ENCODE results near the gene SCGN.

Gene SCGN

DNA sequence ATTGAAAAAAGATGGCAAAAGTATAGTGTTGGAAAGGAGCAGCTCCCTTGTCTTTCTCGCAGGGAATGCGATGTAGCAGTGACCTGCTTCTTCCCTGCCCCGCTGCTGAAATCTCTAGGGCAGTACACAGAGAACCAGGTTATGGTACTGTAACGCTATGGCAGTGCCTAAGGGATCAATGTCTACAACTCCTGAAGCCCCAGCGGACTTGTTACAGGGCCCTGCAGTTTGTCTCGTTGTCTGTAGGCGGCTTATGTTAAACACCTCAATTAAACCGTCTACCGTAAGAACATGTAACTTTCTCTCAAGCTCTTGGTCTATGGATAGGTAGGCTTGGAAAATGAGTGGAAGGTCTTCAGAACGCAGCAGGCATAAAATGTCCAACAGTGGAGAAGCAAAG, 57.7 kb downstream of the SCGN start:
- H3K9me3 ChIP-seq (ENCODE audit: low read depth, low read length), result no peaks in the 10 kb centered on the region
- H3K27ac ChIP-seq, result no peak overlapping the region
- DNase-seq (ENCODE audit: low read depth, low spot score), result no peak
- no peak overlapping the region for H3K4me3 ChIP-seq
- TF ChIP-seq POLR2AphosphoS5 (IDR thresholded peaks at IDR 0.05; ENCODE audit: borderline replicate concordance, low read depth, low read length) (no peak), FOXP2 (optimal IDR thresholded peaks at IDR 0.05; ENCODE audit: control extremely low read depth, extremely low read length, insufficient read depth) (no peak), EZH2 (IDR thresholded peaks at IDR 0.05) (no peak)
- H3K36me3 ChIP-seq (ENCODE audit: insufficient read depth, low read length), result no peaks in the 10 kb centered on the region
- no peak overlapping the region for H3K9ac ChIP-seq (ENCODE audit: insufficient read length)

DNA sequence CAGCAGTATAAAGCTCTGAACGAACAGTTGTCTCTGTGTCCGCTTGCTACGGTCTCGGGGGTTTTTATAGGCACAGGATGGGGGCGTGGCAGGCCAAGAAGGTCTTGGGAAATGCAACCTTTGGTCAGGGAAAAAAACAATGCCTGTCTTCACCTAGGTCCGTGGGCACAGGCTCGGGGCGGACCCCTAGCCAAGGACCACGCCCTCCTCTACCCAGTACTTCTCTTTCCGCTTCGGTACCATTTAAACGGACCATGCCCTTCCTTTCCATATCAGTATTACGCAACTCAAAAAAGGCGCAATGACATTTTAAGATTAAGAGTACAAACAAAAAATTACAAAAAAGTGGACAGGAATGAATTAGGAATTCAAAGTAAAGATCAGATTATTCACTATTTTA, 58.3 kb downstream of the SCGN start:
- H3K9me3 ChIP-seq (ENCODE audit: low read depth, low read length), result no peaks in the 10 kb centered on the region
- no peak overlapping the region for H3K9ac ChIP-seq (ENCODE audit: insufficient read length)
- H3K27ac ChIP-seq, result no peak overlapping the region
- no peaks in the 10 kb centered on the region for H3K36me3 ChIP-seq (ENCODE audit: insufficient read depth, low read length)
- no peak for DNase-seq (ENCODE audit: low read depth, low spot score)
- no peak overlapping the region for H3K4me3 ChIP-seq
- no peak for TF ChIP-seq EZH2 (IDR thresholded peaks at IDR 0.05)
- no peak for TF ChIP-seq FOXP2 (optimal IDR thresholded peaks at IDR 0.05; ENCODE audit: control extremely low read depth, extremely low read length, insufficient read depth)
- no peak for TF ChIP-seq POLR2AphosphoS5 (IDR thresholded peaks at IDR 0.05; ENCODE audit: borderline replicate concordance, low read depth, low read length)

- DNase-seq (ENCODE audit: low read depth, low spot score), result no peak
- Histone ChIP-seq H3K27ac (no peak overlapping the region), H3K36me3 (ENCODE audit: insufficient read depth, low read length) (no peaks in the 10 kb centered on the region), H3K4me3 (no peak overlapping the region), H3K9ac (ENCODE audit: insufficient read length) (no peak overlapping the region), H3K9me3 (ENCODE audit: low read depth, low read length) (no peaks in the 10 kb centered on the region)
- TF ChIP-seq FOXP2 (optimal IDR thresholded peaks at IDR 0.05; ENCODE audit: control extremely low read depth, extremely low read length, insufficient read depth) (no peak), POLR2AphosphoS5 (IDR thresholded peaks at IDR 0.05; ENCODE audit: borderline replicate concordance, low read depth, low read length) (no peak), EZH2 (IDR thresholded peaks at IDR 0.05) (no peak)
Measured at GRCh38 chr6:25713824-25714223, 61.8 kb downstream of the SCGN start.

DNA sequence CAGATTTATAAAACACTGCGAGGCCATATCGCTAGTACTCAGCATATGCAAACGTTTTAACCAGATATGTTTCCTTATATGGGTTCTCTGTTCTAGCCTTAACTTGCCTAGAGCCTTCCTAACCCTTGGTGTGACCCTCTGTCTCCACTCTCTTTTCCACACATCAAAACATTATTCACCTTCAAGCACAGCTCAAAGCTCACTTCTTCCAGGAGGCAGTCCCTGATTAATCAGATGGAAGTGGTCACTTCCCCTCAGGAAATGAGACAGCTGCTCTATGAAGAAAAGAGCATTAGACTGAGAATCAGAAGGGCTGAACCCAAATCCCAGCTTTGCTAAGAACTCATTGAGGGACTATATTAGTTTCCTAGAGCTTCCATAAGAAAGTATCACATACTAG, 62.8 kb downstream of the SCGN start:
- Histone ChIP-seq H3K4me3 (no peak overlapping the region), H3K9me3 (ENCODE audit: low read depth, low read length) (no peaks in the 10 kb centered on the region), H3K27ac (no peak overlapping the region), H3K36me3 (ENCODE audit: insufficient read depth, low read length) (no peaks in the 10 kb centered on the region), H3K9ac (ENCODE audit: insufficient read length) (no peak overlapping the region)
- no peak for DNase-seq (ENCODE audit: low read depth, low spot score)
- TF ChIP-seq FOXP2 (optimal IDR thresholded peaks at IDR 0.05; ENCODE audit: control extremely low read depth, extremely low read length, insufficient read depth), result no peak

DNA sequence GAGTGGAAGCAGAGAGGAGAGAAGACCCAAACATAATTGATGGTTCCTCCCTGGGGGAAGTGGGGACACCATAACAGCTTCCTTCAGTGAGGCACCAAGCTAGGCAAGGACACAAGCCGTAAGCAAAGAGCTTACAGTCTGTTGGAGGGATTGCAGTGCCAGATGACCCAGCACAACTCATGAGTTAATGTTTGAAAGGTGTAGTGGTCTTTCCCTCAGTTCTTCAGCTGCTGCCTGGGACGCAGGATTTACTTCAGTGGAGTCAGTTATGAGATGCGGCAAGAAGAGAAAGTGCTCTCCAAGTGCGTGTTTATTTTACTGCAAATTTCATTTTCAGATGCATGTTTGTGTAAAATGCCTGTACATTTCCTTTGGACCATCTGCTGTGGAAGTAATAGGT, 63.8 kb downstream of the SCGN start:
- Histone ChIP-seq H3K27ac (no peak overlapping the region), H3K9me3 (ENCODE audit: low read depth, low read length) (no peaks in the 10 kb centered on the region), H3K9ac (ENCODE audit: insufficient read length) (no peak overlapping the region), H3K36me3 (ENCODE audit: insufficient read depth, low read length) (no peaks in the 10 kb centered on the region), H3K4me3 (no peak overlapping the region)
- no peak for DNase-seq (ENCODE audit: low read depth, low spot score)
- TF ChIP-seq FOXP2 (optimal IDR thresholded peaks at IDR 0.05; ENCODE audit: control extremely low read depth, extremely low read length, insufficient read depth) (no peak), POLR2AphosphoS5 (IDR thresholded peaks at IDR 0.05; ENCODE audit: borderline replicate concordance, low read depth, low read length) (no peak), EZH2 (IDR thresholded peaks at IDR 0.05) (no peak)

GRCh38 chr6:25717866-25718740, 66.1 kb downstream of the SCGN start:
- Histone ChIP-seq H3K36me3 (ENCODE audit: insufficient read depth, low read length) (no peaks in the 10 kb centered on the region), H3K4me3 (no peak overlapping the region), H3K9me3 (ENCODE audit: low read depth, low read length) (no peaks in the 10 kb centered on the region), H3K9ac (ENCODE audit: insufficient read length) (no peak overlapping the region), H3K27ac (no peak overlapping the region)
- peak; percentile 37 for DNase-seq (ENCODE audit: low read depth, low spot score)
- TF ChIP-seq FOXP2 (optimal IDR thresholded peaks at IDR 0.05; ENCODE audit: control extremely low read depth, extremely low read length, insufficient read depth) (no peak), POLR2AphosphoS5 (IDR thresholded peaks at IDR 0.05; ENCODE audit: borderline replicate concordance, low read depth, low read length) (no peak), EZH2 (IDR thresholded peaks at IDR 0.05) (no peak)

GRCh38 chr6:25726122-25726911, 74.3 kb downstream of the SCGN start:
- Histone ChIP-seq H3K4me3 (no peak overlapping the region), H3K27ac (no peak overlapping the region), H3K36me3 (ENCODE audit: insufficient read depth, low read length) (no peaks in the 10 kb centered on the region), H3K9me3 (ENCODE audit: low read depth, low read length) (no peaks in the 10 kb centered on the region), H3K9ac (ENCODE audit: insufficient read length) (no peak overlapping the region)
- no peak for DNase-seq (ENCODE audit: low read depth, low spot score)
- TF ChIP-seq EZH2 (IDR thresholded peaks at IDR 0.05) (no peak), POLR2AphosphoS5 (IDR thresholded peaks at IDR 0.05; ENCODE audit: borderline replicate concordance, low read depth, low read length) (no peak), FOXP2 (optimal IDR thresholded peaks at IDR 0.05; ENCODE audit: control extremely low read depth, extremely low read length, insufficient read depth) (no peak)

DNA sequence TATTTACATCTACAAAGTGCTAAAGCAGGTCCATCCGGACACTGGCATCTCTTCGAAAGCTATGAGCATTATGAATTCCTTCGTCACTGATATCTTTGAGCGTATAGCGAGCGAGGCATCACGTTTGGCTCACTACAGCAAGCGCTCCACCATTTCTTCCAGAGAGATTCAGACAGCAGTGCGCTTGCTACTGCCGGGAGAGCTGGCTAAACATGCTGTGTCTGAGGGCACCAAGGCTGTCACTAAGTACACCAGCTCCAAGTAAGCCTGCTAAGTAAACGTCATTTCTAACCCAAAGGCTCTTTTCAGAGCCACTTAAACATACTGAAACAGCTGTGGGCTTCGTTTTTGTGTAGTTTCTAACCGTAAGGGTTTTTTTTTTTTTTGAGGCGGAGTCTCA, 75.0 kb downstream of the SCGN start:
- no peak for DNase-seq (ENCODE audit: low read depth, low spot score)

More for the DNA sequence above, 75.0 kb downstream of the SCGN start:
- TF ChIP-seq FOXP2 (optimal IDR thresholded peaks at IDR 0.05; ENCODE audit: control extremely low read depth, extremely low read length, insufficient read depth) (no peak), POLR2AphosphoS5 (IDR thresholded peaks at IDR 0.05; ENCODE audit: borderline replicate concordance, low read depth, low read length) (no peak), EZH2 (IDR thresholded peaks at IDR 0.05) (no peak)
- H3K4me3 ChIP-seq, result no peak overlapping the region
- no peaks in the 10 kb centered on the region for H3K36me3 ChIP-seq (ENCODE audit: insufficient read depth, low read length)
- no peak overlapping the region for H3K9ac ChIP-seq (ENCODE audit: insufficient read length)
- H3K9me3 ChIP-seq (ENCODE audit: low read depth, low read length), result no peaks in the 10 kb centered on the region
- H3K27ac ChIP-seq, result no peak overlapping the region
